Large intestine (tissue), 3 donors: ENCODE data around the gene SMIM14. TPM values are rescaled to one million over a fixed set of nuclear protein-coding genes. Genes with fewer than 3 reads are reported as not detected.
"Not testable (repeated sequence)": the region's sequence is repeated elsewhere in the genome, so short reads cannot be mapped to it uniquely, and the experiment has no call there.

ENCODE experiments used
- DNase-seq, 2 donors: peaks; one replicate each; pipeline versions ENCODE4 v3.0.0 to v3.0.0-alpha.2; 2013
- H3K27ac ChIP-seq: one replicate; pipeline ENCODE4 v1.5.1; 2013; ENCODE audit warnings: low read length
- H3K27me3 ChIP-seq: 2 replicates; pipeline ENCODE4 v1.6.1; 2013; ENCODE audit warnings: low read length; ENCODE audit not compliant: control insufficient read depth, insufficient read depth
- H3K36me3 ChIP-seq: 2 replicates; pipeline ENCODE4 v1.6.1; 2013; ENCODE audit warnings: low read length; ENCODE audit not compliant: control insufficient read depth, insufficient read depth
- H3K4me1 ChIP-seq: one replicate; pipeline ENCODE4 v1.6.1; 2013; ENCODE audit warnings: low read length; ENCODE audit not compliant: control insufficient read depth, insufficient read depth
- H3K4me3 ChIP-seq: one replicate; pipeline ENCODE4 v1.5.1; 2013; ENCODE audit warnings: low read length
- H3K9me3 ChIP-seq: one replicate; pipeline ENCODE4 v1.6.1; 2013; ENCODE audit warnings: mild to moderate bottlenecking, low read depth, low read length, moderate library complexity; ENCODE audit not compliant: control insufficient read depth
- WGBS: methylation state at CpG from one replicate; pipeline ENCODE4 v1.1.5; 2013; ENCODE audit warnings: low lambda C conversion rate; ENCODE audit not compliant: insufficient coverage; 5-methylcytosine and 5-hydroxymethylcytosine counted together
- polyA plus RNA-seq: library from polyadenylated mRNA; unstranded; fragments of 120-200 nt; gene quantifications from one replicate; pipeline ENCODE4 v1.2.1, GENCODE V29; 2013

Gene SMIM14
- polyA plus RNA-seq, 1 donor: 21.6 TPM

DNA sequence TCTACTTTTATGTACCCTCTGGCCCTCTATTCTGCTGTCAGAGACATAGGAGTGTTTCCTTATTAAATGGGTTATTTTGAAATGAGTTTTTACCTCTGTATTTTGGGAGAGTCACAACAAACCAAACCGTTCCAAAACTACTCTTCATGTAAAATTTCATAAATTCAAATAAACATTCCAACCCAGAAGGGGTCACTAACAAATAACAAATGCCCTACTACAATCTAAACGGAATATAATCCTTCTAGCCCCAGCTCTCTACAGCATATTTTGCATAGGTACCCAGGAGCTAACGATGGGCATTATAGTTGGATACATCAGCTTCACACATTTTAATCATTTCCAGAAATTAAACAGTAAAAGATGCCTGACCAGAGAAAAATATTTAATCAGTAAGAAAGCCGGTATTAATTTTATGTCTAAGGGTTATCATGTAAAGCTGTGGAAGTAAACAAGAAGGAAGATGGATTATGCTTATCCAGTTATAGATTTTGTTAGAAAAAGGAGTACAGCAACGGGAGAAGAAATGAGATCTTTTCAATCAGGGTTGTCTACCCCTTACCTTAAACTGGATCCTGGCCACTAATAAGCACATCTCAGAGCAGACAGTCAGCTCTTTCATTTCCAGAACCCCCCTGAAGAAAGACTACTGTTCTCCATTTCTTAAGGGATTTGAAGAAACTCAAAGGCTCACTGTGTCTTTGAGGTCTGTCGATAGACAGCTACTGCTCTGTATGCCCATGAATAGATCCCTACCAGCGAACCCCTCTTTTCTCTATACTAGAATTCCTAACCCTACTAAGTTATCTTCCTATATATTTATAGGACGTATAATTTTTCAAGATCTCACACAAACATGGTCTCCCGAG is 112.6 kb downstream of the SMIM14 start:
- Histone ChIP-seq H3K4me3 (peak overlapping the region; percentile 85), H3K9me3 (peaks cover 2% of the 10 kb centered on the region), H3K4me1 (peaks cover 15% of the 10 kb centered on the region), H3K27ac (peak overlapping the region; percentile 98), H3K27me3 (no peaks in the 10 kb centered on the region), H3K36me3 (no peaks in the 10 kb centered on the region)
- peak in 1 of 2 donors; percentile 30 for DNase-seq
- WGBS: 8% methylated on average over 2 of the region's 9 CpGs

GRCh38 chr4:39524161-39524957 is 114.3 kb downstream of the SMIM14 start:
- H3K4me3 ChIP-seq: no peak overlapping the region
- peaks cover 15% of the 10 kb centered on the region for H3K4me1 ChIP-seq
- no peak overlapping the region for H3K27ac ChIP-seq
- H3K36me3 ChIP-seq: peaks cover 6% of the 10 kb centered on the region
- no peaks in the 10 kb centered on the region for H3K9me3 ChIP-seq
- H3K27me3 ChIP-seq: no peaks in the 10 kb centered on the region
- WGBS: 60% methylated on average over 1 of the region's 7 CpGs
- no peak for DNase-seq

DNA sequence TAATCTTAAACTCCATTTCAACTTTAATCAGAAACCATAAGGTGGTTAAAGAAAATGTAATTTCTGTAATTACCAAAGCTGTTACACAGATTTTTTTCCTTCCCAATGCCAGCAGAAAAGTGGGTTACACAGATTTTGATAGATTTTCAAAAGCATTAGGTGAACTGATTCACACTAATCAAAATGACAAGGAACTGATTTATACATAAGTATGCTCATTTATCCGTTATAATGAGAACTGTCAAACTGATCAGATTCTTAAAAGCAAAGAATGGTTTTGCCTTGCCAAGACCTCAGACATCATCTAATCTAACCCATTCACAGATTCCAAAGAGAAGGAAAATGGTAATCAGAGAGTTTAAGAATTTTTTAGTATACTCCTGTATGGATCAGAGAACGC is 116.6 kb downstream of the SMIM14 start:
- no peak for DNase-seq
- no peaks in the 10 kb centered on the region for H3K27me3 ChIP-seq
- peaks cover 20% of the 10 kb centered on the region for H3K36me3 ChIP-seq
- WGBS: 14% methylated on average over 1 of the region's 2 CpGs
- H3K27ac ChIP-seq: no peak overlapping the region
- H3K4me1 ChIP-seq: peaks cover 10% of the 10 kb centered on the region
- no peak overlapping the region for H3K4me3 ChIP-seq
- no peaks in the 10 kb centered on the region for H3K9me3 ChIP-seq

- WGBS: 82% methylated on average over 4 of the region's 5 CpGs
- H3K4me1 ChIP-seq: peaks cover 10% of the 10 kb centered on the region
- H3K9me3 ChIP-seq: no peaks in the 10 kb centered on the region
- H3K27me3 ChIP-seq: no peaks in the 10 kb centered on the region
- H3K4me3 ChIP-seq: no peak overlapping the region
- DNase-seq: no peak
- H3K27ac ChIP-seq: no peak overlapping the region
- H3K36me3 ChIP-seq: peaks cover 22% of the 10 kb centered on the region
These were observed 117.3 kb downstream of the SMIM14 start for GRCh38 chr4:39521253-39521919.

GRCh38 chr4:39518484-39518883 is 120.2 kb downstream of the SMIM14 start:
- 100% methylated on average over 2 of the region's 6 CpGs for WGBS
- DNase-seq: no peak

GRCh38 chr4:39516407-39516966 is 122.2 kb downstream of the SMIM14 start:
- Histone ChIP-seq H3K27ac (no peak overlapping the region), H3K36me3 (peaks cover 45% of the 10 kb centered on the region), H3K27me3 (no peaks in the 10 kb centered on the region), H3K9me3 (no peaks in the 10 kb centered on the region), H3K4me3 (no peak overlapping the region), H3K4me1 (peaks cover 2% of the 10 kb centered on the region)
- WGBS: 86% methylated on average over 1 of the region's 2 CpGs
- DNase-seq: no peak

More at GRCh38 chr4:39518484-39518883, 120.2 kb downstream of the SMIM14 start:
- peaks cover 30% of the 10 kb centered on the region for H3K36me3 ChIP-seq
- H3K27ac ChIP-seq: no peak overlapping the region
- H3K27me3 ChIP-seq: no peaks in the 10 kb centered on the region
- no peak overlapping the region for H3K4me3 ChIP-seq
- no peaks in the 10 kb centered on the region for H3K9me3 ChIP-seq
- H3K4me1 ChIP-seq: peaks cover 2% of the 10 kb centered on the region

DNA sequence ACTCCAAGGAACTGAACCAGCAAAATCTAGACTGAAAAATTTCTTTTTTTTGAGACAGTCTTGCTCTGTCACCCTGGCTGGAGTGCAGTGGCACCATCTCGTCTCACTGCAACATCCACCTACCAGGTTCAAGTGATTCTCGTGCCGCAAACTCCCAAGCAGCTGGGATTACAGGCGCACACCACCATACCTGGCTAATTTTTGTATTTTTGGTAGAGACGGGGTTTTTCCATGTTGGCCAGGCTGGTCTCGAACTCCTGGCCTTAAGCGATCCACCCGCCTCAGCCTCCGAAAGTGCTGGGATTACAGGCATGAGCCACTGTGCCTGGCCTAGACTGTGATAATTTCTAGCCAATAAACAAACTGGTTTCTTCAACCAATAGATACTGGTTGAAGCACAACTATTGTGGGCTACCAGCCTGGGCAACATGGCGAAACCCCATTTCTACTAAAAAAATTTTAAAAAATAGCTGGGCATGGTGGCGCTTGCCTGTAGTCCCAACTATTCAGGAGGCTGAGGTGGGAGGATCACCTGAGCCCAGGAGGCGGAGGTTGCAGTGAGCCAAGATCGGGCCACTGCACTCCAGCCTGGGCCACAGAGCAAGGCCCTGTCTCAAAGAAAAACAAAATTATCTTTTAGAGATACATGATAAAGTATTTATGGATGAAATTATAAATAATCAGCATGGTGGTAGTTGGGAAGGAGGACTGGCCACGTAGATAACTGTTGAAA is 122.8 kb downstream of the SMIM14 start:
- not testable (repeated sequence) for H3K27me3 ChIP-seq, H3K9me3 ChIP-seq, DNase-seq, H3K4me1 ChIP-seq, H3K4me3 ChIP-seq
- H3K36me3 ChIP-seq: peaks cover 48% of the 10 kb centered on the region
- 57% methylated on average over 1 of the region's 14 CpGs for WGBS
- H3K27ac ChIP-seq: peak overlapping the region; percentile 8

DNA sequence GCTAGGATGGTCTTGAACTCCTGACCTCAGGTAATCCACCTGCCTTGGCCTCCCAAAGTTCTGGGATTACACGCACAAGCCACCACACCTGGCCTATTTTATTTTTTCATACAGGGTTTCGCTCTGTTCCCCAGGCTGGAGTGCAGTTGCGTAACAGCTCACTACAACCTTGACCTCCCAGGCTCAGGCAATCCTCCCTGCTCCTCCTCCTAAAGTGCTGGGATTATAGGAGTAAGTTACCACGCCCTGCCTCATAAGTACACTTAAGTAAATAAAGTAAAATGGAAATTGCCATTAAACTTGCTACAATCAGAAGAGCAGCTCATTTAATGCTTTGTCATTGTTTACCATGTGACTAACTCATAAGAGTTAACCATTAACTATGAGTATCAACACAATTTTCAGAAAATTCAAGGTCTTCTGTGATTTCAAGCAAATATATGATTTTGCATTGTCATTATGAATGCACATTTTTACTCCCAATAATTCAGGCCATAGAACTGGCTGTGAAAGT is 123.7 kb downstream of the SMIM14 start:
- no peaks in the 10 kb centered on the region for H3K9me3 ChIP-seq
- WGBS: no CpG with 5 or more reads among the region's 4 CpGs
- peak; percentile 68 to 84 for DNase-seq
- H3K4me3 ChIP-seq: no peak overlapping the region
- H3K27ac ChIP-seq: peak overlapping the region; percentile 28
- no peaks in the 10 kb centered on the region for H3K27me3 ChIP-seq
- H3K36me3 ChIP-seq: peaks cover 52% of the 10 kb centered on the region
- H3K4me1 ChIP-seq: peaks cover 2% of the 10 kb centered on the region

DNA sequence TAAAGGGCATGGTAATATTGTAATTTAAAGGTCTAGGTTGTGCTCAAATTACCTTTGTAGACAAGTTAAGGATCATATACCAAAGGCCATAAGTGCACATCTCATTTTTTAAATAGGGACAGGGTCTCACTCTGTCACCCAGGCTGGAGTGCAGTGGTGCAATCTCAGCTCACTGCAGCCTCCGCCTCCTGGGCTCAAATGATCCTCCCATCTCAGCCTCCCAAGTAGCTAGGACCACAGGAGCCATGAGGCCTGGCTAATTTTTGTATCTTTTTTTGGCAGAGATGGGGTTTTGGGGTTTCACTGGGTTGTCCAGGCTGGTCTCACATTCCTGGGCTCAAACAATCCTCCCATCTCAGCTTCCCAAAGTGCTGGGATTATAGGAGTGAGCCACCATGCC is 124.4 kb downstream of the SMIM14 start:
- H3K4me1 ChIP-seq, H3K4me3 ChIP-seq, H3K9me3 ChIP-seq, H3K27me3 ChIP-seq, H3K27ac ChIP-seq, DNase-seq: not testable (repeated sequence)
- peaks cover 54% of the 10 kb centered on the region for H3K36me3 ChIP-seq
- no CpG with 5 or more reads among the region's 1 CpG for WGBS
